Measurements from ENCODE around the gene PDE9A.

GRCh38 chr21:42765656-42766055, 112.2 kb downstream of the PDE9A start:
- no peak for TF ChIP-seq POLR2A (IDR thresholded peaks at IDR 0.05)
- no peak for TF ChIP-seq CTCF (IDR thresholded peaks at IDR 0.05)
- no peak for TF ChIP-seq EP300 (IDR thresholded peaks at IDR 0.05)
